VCaP (cell line): ENCODE measurements around the gene DUSP16.

Source experiments
- H3K27ac ChIP-seq: fragments of 450-650 bp; 2 replicates; pipeline ENCODE4 v1.5.1; 2017
- TF ChIP-seq, protein P1 (sequence below): fragments of 450-650 bp; conservative IDR thresholded peaks from 2 replicates; pipeline ENCODE4 v1.5.1; 2017; ENCODE audit warnings: mild to moderate bottlenecking, moderate library complexity

The DUSP16 gene

DNA sequence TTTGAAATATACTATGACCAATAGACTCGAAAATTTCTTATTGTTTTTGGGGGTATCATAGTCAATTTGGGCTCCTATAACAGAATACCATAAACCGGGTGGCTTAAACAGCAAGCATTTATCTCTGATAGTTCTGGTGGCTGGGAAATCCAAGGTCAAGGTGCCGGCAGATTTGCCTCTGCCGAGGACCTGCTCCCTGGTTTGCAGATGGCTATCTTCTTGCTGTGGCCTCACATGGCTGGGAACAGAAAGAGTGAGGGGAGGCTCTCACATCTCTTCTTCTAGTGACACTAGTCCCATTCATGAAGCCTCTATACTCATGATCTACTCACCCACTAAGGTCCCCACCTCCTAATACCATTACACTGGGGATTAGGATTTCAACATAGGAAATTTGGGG lies 135.1 kb downstream of the DUSP16 start:
- no peak overlapping the region for H3K27ac ChIP-seq

DNA sequence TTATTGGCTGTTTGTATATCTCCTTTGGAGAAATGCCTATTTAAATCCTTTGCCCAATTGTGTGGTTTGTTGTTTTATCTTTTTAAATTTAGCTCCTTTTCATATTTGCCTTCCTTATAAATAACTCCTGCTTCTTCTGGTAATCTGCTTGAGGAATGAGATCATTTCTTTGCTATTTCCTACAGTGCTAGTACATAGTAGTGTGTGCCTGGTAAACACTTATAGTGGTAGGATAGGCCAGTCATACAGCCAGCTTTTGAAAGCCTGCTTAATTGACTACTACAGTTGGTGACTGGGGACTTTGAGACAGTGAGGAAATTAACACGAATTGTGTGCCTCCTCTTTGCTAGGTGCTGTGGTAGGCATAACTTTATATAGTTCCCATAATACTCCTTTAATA lies 137.0 kb downstream of the DUSP16 start:
- H3K27ac ChIP-seq = no peak overlapping the region
- TF ChIP-seq, protein P1, sequence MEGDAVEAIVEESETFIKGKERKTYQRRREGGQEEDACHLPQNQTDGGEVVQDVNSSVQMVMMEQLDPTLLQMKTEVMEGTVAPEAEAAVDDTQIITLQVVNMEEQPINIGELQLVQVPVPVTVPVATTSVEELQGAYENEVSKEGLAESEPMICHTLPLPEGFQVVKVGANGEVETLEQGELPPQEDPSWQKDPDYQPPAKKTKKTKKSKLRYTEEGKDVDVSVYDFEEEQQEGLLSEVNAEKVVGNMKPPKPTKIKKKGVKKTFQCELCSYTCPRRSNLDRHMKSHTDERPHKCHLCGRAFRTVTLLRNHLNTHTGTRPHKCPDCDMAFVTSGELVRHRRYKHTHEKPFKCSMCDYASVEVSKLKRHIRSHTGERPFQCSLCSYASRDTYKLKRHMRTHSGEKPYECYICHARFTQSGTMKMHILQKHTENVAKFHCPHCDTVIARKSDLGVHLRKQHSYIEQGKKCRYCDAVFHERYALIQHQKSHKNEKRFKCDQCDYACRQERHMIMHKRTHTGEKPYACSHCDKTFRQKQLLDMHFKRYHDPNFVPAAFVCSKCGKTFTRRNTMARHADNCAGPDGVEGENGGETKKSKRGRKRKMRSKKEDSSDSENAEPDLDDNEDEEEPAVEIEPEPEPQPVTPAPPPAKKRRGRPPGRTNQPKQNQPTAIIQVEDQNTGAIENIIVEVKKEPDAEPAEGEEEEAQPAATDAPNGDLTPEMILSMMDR = no peak

More for the DNA sequence above, 135.1 kb downstream of the DUSP16 start:
- TF ChIP-seq, protein P1 = no peak

DNA sequence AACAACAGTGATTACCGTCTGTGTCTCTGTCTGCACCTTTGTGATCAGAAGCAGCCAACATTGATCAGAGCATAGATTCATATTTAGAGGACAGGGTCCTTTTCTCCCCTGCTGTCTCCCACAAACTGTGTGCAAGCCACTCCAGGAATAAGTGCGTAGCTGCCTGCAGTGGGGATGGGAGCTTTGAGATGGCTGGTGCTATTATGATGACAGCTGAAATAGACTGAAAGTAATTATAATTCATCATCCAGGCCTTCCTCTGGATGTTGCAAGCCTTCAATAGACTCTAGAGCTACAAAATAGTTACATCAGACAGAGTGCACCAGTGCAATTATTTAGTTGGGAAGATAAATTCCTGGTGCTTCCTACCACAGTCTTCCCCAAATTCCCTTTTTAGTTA lies 137.7 kb downstream of the DUSP16 start:
- TF ChIP-seq, protein P1 = no peak
- no peak overlapping the region for H3K27ac ChIP-seq
